HS-27A (cell line): ENCODE results near the gene ZNF24.

ENCODE experiments used
- DNase-seq: peaks from one replicate; pipeline ENCODE4 v3.0.0-alpha.2; 2012; ENCODE audit warnings: low read depth, missing footprints

The ZNF24 gene

DNA sequence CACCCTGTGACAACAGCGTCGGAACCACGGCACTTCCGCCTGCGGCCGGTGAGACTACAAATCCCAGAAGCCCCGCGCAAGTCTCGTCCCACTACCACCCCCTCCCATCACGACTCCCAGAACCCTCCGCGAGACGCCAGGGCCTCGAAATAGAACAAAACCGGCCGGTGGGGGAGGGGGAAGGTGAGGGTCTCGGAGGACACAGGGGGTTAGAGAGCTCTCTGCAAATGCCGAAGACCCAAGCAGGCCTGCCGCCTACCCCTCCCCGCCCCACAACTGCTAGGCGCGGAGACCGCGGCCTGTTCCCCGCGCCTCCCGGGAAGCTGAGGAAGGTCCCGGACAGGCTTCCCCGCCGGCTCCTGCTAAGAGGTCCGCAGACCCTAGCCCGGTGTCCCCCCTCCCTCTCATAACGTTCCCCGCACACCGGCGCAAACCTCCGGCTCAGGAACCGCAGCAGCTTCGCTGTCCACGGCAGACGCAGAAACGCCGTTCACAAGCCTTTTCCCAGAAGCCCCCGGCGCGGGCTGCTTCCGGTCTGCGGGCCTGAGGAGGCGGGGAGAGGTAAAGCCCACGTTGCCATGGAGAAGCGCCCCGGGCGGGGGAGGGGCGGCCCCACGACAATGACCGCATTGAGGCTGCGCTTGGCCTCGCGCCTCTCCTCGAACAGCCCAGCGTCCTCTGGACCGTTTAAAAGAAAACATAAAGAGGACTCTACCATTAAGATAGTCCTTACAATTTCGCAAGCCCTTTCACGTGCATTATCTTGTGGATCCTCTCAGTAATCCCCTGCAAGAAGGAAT lies at the start of gene ZNF24:
TSS of gene ZNF24 (minus strand) at position 485 of the 800 bp plus-strand sequence. CDS start 3,770 bp downstream, outside the sequence.
- DNase-seq, result peak; percentile 57

DNA sequence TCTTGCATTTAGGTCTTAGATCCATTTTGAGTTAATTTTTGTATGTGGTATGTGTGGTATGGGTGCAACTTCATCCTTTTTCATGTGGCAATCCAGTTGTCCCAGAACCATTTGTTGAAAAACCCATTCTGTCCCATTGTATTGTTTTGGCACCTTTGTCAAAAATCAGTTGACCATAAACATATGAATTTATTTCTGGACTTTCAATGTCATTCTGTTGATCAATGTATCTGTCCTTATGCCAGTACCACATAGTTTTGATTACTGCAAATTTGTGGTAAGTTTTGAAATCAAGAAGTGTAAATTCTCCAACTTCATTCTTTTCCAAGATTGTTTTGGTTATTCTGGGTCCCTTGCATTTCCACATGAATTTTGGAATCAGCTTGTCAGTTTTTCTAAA lies 49.5 kb upstream of the ZNF24 start:
- DNase-seq, result no peak

- no peak for DNase-seq
These were observed 48.2 kb upstream of the ZNF24 start for GRCh38 chr18:35392375-35392774.

DNA sequence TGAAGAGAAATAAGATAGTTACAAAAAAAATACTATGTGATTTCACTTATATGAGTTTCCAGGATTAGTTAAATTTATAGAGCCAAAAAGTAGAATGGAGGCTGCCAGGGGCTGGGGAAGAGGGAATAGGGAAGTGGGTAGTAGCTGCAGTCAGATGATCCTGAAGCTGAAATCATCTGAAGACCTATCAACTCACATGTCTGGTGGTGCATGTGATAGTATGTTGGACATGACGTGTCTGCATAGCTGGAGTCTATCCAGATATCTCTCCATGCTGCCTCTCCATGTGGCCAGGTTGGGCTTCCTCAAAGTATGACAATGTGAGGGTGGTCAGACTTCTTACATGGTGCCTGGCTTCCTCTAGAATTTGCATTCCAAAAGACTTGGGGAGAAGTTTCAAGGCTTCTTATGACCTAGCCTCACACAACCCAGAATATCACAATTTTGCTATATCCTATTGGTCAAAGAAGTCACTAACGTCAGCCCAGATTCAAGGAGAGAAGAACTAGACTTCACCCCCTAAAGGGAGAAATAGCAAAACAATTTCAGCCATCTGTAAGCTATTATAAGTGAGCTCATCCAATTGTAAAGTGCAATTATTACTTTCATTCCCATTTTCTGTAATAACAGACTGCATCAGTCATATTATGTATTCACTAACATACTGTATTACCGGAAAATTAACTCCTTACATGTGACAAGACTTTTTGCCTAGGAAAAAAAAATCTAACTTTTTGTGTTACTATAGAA lies 46.9 kb upstream of the ZNF24 start:
- DNase-seq, result no peak

DNA sequence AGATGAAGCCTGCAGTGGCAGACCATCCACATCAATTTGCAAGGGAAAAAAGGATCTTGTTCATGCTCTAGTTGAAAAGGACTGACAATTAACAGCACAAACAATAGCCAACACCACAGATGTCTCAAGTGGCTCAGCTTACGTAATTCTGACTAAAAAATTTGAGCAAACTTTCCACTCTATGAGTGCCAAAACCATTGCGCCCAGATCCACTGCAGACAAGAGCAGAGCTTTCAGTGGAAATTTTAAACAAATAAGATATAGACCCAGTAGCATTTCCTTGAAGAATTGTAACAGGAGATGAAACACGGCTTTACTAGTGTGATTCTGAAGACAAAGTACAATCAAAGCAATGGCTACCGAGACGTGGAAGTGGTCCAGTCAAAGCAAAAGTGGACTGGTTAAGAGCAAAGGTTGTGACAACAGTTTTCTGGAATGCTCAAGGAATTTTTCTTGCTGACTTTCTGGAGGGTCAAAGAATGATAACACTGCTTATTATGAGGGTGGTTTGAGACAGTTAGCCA lies 44.9 kb upstream of the ZNF24 start:
- peak; percentile 61 for DNase-seq

DNA sequence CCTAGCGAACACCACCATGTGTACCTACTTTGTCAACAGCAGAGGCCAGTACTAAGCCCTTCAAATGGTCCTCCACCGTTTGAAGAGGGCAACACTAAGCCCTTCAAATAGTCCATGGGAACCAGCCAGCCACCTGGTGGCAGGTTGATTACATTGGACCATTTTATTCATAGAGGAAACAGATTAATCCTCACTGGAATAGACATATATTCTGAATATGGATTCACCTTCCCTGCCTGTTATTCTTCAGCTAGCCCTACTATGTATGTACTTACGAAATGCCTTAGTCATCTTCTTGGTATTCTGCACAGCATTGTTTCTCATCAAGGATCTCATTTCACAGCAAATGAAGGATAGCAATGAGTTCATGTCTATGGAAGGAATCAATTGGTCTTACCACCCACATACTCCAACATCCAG lies 42.9 kb upstream of the ZNF24 start:
- DNase-seq, result peak; percentile 39

DNA sequence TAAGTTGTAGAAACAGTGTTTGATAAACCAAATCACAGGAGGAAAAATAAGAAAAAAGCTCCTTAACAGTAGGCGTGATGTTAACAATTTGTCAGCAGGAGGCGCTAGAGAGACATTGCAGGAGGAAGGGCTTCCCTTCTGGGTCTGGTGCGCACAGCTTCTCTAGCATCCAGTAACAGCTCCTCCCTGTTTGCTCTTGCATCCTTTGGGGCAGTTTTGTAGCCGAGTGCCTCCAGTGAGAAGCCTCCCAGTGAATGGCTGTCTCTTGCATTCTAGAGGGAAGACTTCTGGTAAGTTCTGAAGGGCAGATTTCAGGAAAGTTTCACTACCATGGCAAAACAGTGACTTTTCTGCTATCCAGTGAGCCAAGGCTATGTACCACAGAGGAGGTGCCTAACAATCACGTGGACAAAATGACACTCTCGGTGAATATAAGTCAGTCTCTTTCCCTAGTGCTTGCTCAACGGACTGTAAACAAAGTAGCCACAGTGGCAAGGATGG lies 42.4 kb upstream of the ZNF24 start:
- peak; percentile 54 for DNase-seq

DNA sequence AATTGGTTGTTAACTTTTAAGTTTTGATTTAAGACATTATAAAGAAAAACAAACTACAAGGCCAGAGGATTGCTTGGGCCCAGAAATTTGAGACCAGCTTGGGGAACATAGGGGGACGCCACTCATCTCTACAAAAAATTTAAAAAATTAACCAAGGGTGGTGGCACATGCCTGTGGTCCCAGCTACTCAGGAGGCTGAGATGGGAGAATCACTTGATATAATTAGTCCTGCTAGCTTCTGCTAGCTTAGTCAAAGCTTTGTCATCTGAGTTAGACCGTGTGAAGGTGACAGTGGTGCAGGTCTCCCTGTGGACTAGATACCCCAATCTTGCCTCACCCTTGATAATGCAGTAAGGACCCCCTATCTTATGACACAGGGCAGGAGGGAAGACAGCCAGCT lies 38.9 kb upstream of the ZNF24 start:
- no peak for DNase-seq

DNA sequence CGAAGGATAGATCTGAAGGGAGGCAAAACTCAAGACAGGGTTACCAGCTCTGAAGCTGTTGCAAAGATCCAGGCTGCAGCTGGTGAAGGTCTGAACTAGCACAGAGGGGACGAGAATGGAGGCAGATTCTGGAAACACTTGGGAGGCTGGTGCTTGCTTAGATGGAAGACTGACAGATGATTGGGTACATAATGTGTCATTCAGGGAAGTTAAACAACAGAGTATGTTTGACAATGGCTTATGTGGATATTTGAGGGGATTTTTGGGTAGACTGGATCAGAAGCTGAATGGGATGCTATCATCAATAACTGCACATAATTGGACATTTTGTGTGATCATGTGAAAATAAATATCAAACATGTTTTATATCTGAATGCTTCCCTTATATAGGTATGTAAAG lies 35.2 kb upstream of the ZNF24 start:
- no peak for DNase-seq

DNA sequence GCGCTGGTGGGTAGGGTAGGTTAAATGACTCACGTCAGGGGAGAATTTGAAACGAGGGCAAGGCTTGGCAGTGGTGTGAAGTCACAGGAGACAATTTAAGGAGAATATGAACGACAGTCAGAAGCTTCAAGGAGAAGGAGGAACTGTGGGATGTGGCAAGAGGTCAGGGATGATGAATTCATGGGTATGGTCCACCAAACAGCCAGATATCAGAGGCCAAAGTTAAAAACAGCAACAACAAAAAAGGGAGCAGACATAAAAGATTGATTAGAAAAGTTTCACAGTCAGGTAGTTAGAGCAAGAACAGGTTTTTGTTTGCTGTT lies 34.3 kb upstream of the ZNF24 start:
- no peak for DNase-seq

DNA sequence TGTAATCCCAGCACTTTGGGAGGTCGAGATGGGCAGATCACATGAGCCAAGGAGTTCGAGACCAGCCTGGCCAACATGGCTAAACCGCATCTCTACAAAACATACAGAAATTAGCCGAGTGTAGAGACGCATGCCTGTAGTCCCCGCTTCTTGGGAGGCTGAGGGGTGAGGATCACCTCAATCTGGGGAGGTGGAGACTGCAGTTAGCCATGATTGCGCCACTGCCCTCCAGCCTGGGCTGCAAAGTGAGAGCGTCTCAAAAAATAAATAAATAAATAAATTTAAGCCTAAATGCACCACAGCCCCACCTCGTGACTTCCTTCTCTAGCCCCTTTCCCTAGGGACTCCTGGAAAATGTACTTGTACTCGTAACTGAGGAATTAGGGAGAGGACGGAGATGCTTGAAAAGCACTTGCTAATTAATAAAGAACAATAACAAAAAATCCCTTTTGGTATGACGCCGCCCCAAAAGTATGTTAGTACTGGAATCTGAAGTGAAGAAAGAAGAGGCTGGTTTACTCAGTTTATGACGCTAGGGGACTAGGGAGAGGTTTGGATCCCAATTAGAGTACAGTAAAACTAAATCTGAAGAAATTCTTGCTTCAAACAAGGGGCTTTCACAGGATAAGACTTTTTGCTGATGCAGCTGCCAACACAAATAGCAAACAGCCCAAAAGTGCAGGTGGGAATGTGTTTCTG lies 33.8 kb upstream of the ZNF24 start:
- no peak for DNase-seq

DNA sequence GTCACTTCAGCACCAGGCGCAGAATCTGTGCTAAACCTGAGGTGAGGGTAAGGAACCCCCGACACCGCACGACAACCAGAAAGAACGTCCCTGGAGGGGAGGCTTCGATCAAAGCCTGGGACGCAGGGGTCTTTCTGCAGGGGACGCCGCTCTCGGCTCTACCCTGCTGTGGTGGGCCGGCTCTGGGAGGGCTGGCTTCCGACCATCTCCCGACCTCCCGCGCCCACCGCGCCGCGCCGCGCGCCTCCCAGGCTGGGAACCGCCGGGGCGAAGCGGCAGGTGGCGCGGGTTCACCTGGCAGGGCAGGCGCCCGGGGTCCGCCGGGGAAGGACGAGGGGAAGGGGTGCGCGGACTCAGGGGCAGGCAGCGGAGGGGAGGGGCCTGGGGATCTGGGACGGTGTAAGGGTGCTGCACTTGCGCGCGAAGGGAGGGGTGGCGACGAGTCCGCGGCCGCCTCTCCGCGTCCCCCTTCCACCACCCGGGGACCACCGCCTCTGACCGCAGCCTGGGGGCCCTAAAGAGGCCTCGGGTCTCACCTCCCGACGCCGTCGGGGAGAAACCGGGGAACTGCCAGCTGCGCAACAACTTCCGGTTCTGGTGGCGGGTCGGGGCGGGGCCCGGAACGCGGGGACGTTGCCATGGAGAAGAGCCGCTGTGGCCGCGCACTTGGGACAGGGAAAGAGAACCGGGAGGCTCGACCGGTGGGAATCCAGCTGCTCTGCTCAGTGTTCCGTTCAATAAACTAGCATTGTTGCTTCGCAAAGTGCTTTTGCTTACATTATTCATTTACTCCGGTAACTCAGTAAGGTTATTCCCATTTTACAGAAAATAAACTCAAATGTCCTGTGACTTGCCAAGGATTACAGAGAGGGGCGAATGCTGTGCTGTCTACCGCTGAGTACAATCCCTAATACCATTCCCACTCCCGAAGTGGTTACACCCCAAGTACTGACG lies 32.8 kb upstream of the ZNF24 start, which contains the start of gene ZNF396:
TSS of gene ZNF396 (minus strand) at position 596 of the 954 bp plus-strand sequence. CDS start 3,045 bp downstream, outside the sequence.
- no peak for DNase-seq

DNA sequence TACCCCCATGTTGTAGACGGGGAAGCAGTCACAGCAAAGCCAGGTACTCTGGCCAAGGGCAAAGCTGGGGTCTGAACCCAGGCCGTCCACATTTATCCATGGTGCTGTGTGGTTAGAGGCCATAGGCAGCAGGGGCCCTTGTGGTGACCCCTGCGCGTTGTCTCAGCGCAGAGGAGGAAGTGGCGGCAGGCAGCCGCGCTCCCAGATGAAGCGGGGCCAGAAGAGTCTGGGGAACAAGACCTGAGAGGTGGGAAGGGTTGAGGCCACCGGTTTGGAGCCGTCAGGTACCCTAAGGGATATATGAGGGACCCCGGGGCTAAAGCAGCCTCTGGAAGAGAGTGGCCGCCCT lies 32.1 kb upstream of the ZNF24 start:
- DNase-seq, result no peak

- DNase-seq, result no peak
These were observed 30.5 kb upstream of the ZNF24 start for GRCh38 chr18:35374708-35375107.

- no peak for DNase-seq
These were observed 27.4 kb upstream of the ZNF24 start for GRCh38 chr18:35371412-35372195.

DNA sequence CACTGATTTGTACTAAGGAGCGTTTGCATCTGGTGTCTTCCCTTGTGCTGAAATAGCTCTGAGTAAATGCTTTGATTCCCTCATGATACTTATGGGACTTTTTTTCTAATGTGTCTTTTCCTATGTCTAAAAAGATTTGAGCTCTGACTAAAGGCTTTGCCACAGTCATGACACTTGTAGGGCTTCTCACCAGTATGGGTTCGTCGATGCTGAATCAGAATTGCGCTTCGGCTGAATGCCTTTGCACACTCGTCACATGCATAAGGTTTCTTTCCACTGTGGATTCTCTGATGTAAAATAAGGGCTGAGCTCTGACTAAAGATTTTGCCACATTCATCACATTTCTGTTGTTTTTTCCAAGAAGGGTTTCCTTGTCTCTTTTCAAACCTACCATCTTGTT lies 24.9 kb upstream of the ZNF24 start:
- DNase-seq, result no peak

- DNase-seq, result no peak
These were observed 24.4 kb upstream of the ZNF24 start for GRCh38 chr18:35368595-35368994.

DNA sequence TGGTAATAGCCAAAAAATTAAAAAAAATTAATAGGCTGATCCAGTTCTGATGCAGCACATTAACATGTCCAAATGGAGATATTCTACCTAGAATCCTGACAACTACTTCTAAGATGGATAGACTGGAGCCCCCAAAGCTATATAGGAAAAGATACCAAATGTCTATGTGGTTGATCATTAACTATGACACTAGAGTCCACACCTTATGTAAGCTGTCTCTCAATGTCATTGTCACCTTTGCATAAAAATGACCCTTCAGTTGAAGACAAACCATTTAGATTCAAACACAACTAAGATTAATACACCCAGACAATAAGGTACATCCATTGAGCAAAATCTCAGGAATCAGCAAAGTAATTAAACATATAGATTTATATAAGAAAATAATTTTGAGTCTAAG lies 18.3 kb upstream of the ZNF24 start:
- no peak for DNase-seq

- DNase-seq, result no peak
These were observed 17.5 kb upstream of the ZNF24 start for GRCh38 chr18:35361570-35362321.

DNA sequence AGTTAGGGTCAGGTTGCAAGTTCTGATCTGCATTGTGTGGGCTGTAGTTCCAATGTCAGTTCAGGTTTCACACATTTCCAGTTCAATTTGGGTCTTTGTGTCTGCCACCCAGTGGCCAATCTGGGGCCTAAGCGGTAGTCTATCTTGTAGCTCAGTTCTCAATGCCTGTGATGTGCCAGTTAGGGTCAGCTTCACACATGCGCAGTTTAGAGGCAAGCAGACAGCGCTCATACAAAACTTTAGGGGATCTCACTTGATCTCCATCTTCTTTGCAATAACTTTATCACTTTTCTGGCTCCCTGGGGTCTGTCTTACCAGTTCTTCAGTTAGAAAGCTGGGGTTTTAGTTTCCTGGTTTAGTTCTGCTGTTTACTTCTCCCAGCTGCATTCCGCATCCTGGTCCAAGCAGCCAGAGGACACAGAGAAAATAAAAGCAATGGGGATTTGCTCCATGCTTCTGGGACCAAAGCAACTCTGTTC lies 11.0 kb upstream of the ZNF24 start:
- no peak for DNase-seq
